K562 (cell line): ENCODE data around the gene ZNF627. TPM values are rescaled to one million over a fixed set of nuclear protein-coding genes. Genes with fewer than 3 reads are reported as not detected.
A peak's percentile ranks its signal among the peaks of the same experiment; 100 is the strongest.

Experiments
- CEBPG ChIP-seq, 3 experiments: fragments of 200-800 bp in 1 of 3; sonication (Bioruptor generic) in 1 of 3; sonication (generic) in 1 of 3; formaldehyde crosslinking in 1 of 3; IDR thresholded peaks in 2 of 3; conservative IDR thresholded peaks in 1 of 3; 2 replicates each; pipeline versions ENCODE4 v1.6.1 to v1.8.0; 2016 to 2022; ENCODE audit warnings: missing compliant biosample characterization in 2 of 3, missing genetic modification characterization in 2 of 3, mild to moderate bottlenecking in 1 of 3, missing genetic modification reagents in 1 of 3
- ELF1 ChIP-seq: fragments of 200-800 bp; sonication (Bioruptor generic); IDR thresholded peaks from 2 replicates; pipeline ENCODE4 v1.6.1; 2016; ENCODE audit warnings: missing genetic modification characterization, missing compliant biosample characterization
- HNRNPUL1 ChIP-seq: fragments of 200-400 bp; formaldehyde crosslinking; IDR thresholded peaks from 2 replicates; pipeline ENCODE4 v1.6.1; 2017; ENCODE audit warnings: low read length
- MTA2 ChIP-seq: fragments of 450-650 bp; IDR thresholded peaks from 2 replicates; pipeline ENCODE4 v1.6.1; 2016; ENCODE audit warnings: low read depth
- MYC ChIP-seq, 2 experiments: fragments of 250-450 bp in 1 of 2; sonication (Bioruptor Pico) in 1 of 2; IDR thresholded peaks; 2 replicates each; pipeline versions ENCODE4 v1.5.1 to v1.6.1; 2012 to 2021; ENCODE audit warnings: low read depth in 2 of 2, borderline replicate concordance in 1 of 2, improper control_type of control experiment in 1 of 2, low read length in 1 of 2, mild to moderate bottlenecking in 1 of 2, moderate library complexity in 1 of 2
- SIN3B ChIP-seq: fragments of 450-650 bp; IDR thresholded peaks from 2 replicates; pipeline ENCODE4 v1.6.1; 2017; ENCODE audit warnings: low read depth, mild to moderate bottlenecking, moderate library complexity
- TEAD4 ChIP-seq, 2 experiments: sonication (generic) in 1 of 2; formaldehyde crosslinking in 1 of 2; IDR thresholded peaks; 2 replicates each; pipeline versions ENCODE4 v1.6.1 to v1.8.0; 2012 to 2022; ENCODE audit warnings: borderline replicate concordance in 1 of 2, inconsistent platforms in 1 of 2, low read length in 1 of 2, mild to moderate bottlenecking in 1 of 2, missing genetic modification reagents in 1 of 2
- ZNF445 ChIP-seq: fragments of 250-450 bp; sonication (Bioruptor Pico); IDR thresholded peaks from 2 replicates; pipeline ENCODE4 v1.4.0; 2020; ENCODE audit warnings: low read depth, mild to moderate bottlenecking, moderate library complexity
- ZNF707 ChIP-seq: fragments of 250-450 bp; sonication (Bioruptor Pico); conservative IDR thresholded peaks from 2 replicates; pipeline ENCODE4 v1.8.0; 2022; ENCODE audit warnings: inconsistent platforms, mild to moderate bottlenecking, moderate library complexity
- ZSCAN32 ChIP-seq: fragments of 450-650 bp; formaldehyde crosslinking; IDR thresholded peaks from 2 replicates; pipeline ENCODE4 v1.4.0; 2020; ENCODE audit warnings: mild to moderate bottlenecking, moderate library complexity
- polyA plus RNA-seq, 8 experiments: library from polyadenylated mRNA; depleted of rRNA in 4 of 8; stranded (reverse) in 5 of 8; unstranded in 3 of 8; fragments of >200 nt; fragmentation: Nextera tagmentation in 2 of 8; fragmentation: Illumina TruSeq in 1 of 8; extraction: Ambion mirVana in 2 of 8; extraction: Trizol in 1 of 8; gene quantifications; 2 replicates each; pipeline versions ENCODE4 v1.2.1 to v1.2.3, GENCODE V29; 2011 to 2014; ENCODE audit warnings: inconsistent platforms in 1 of 8, missing spikeins in 1 of 8
- total RNA-seq, 7 experiments: library from RNA; depleted of rRNA in 6 of 7; stranded (reverse); fragments of >200 nt in 6 of 7; fragmentation: Illumina TruSeq in 2 of 7; extraction: Trizol in 2 of 7; gene quantifications; 2 replicates each; pipeline versions ENCODE4 v1.2.1 to v1.2.3, GENCODE V29; 2011 to 2021; ENCODE audit warnings: low replicate concordance in 1 of 7
- TF ChIP-seq, protein P1 (sequence below): fragments of 200-600 bp; sonication (generic); IDR thresholded peaks from one replicate; pipeline ENCODE4 v1.6.1; 2012; ENCODE audit warnings: mild to moderate bottlenecking, low read depth, low read length, inconsistent platforms

Gene ZNF627
- total and polyA plus RNA-seq, 9 of the 15 experiments (the other 6 are each of a cell fraction or from before 2014, with no cell fraction given) = 6.4 to 19.9 (median 10.6) TPM

DNA sequence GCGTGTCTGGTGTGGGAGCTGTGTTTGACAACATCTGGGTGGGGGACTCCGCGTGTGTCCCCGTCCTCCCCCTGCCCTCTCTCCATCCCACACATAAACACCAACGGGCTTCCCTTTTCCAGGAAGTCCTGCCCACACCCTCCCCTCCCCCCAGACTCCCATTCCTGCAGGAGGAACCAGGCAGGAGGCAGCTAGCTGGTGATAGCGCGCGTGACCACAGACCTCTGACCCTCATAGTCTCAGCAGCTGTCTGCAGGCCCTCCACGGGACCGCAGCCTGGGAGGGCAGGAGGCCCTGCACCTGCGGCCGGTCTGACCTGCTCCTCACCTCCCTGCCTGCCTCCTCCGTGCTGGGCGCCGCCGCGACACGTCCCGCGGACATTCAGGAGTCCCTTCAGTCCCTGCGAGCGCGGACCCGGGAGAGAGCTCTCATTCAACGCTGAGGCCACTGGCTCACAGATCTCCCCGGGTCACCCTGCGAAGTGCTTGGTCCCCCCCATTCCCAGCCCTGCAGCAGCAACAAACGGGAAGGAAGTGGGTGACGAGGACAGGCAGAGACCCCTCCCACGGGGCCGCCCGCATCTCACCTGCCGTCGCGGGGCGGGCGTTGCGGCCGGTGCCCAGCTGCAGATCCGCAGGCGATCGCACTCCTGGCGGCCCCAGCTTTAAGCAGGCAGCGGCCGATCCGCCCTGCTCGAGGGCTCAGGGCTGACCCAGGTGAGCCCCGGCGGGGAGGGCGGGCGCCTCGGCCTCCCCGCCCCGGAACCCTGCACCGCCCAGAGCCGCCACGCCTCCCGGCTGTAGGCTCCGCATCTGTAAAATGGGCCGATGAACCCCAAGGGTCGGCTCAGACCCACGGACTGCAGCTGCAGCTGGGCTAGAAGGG is 18.8 kb upstream of the ZNF627 start (continued):
- peak; percentile 65; the same call in 1 of the 2 replicates for TF ChIP-seq MYC (IDR thresholded peaks at IDR 0.05; ENCODE audit: low read depth, low read length)
- TF ChIP-seq MYC (CRISPR knock-in tag; IDR thresholded peaks at IDR 0.05; ENCODE audit: borderline replicate concordance, low read depth) = peak; percentile 59; the same call in 1 of the 2 replicates
- TF ChIP-seq MTA2 = peak; percentile 47; the same call in 1 of the 2 replicates
- TF ChIP-seq SIN3B = no peak
- TF ChIP-seq TEAD4 (IDR thresholded peaks at IDR 0.05; ENCODE audit: low read length) = peak; percentile 84
- no peak for TF ChIP-seq TEAD4 (CRISPR knock-in tag; IDR thresholded peaks at IDR 0.05; ENCODE audit: borderline replicate concordance)
- no peak for TF ChIP-seq ZNF445 (CRISPR knock-in tag)
- TF ChIP-seq CEBPG (CRISPR knock-in tag; IDR thresholded peaks at IDR 0.05) = no peak
- TF ChIP-seq CEBPG (tag; conservative IDR thresholded peaks at IDR 0.05 in 1 of 2, IDR thresholded peaks at IDR 0.05 in 1 of 2) = no peak
- no peak for TF ChIP-seq ZSCAN32
- TF ChIP-seq HNRNPUL1 = no peak
- TF ChIP-seq ELF1 (tag) = no peak
- TF ChIP-seq ZNF707 = no peak
- TF ChIP-seq, protein P1, sequence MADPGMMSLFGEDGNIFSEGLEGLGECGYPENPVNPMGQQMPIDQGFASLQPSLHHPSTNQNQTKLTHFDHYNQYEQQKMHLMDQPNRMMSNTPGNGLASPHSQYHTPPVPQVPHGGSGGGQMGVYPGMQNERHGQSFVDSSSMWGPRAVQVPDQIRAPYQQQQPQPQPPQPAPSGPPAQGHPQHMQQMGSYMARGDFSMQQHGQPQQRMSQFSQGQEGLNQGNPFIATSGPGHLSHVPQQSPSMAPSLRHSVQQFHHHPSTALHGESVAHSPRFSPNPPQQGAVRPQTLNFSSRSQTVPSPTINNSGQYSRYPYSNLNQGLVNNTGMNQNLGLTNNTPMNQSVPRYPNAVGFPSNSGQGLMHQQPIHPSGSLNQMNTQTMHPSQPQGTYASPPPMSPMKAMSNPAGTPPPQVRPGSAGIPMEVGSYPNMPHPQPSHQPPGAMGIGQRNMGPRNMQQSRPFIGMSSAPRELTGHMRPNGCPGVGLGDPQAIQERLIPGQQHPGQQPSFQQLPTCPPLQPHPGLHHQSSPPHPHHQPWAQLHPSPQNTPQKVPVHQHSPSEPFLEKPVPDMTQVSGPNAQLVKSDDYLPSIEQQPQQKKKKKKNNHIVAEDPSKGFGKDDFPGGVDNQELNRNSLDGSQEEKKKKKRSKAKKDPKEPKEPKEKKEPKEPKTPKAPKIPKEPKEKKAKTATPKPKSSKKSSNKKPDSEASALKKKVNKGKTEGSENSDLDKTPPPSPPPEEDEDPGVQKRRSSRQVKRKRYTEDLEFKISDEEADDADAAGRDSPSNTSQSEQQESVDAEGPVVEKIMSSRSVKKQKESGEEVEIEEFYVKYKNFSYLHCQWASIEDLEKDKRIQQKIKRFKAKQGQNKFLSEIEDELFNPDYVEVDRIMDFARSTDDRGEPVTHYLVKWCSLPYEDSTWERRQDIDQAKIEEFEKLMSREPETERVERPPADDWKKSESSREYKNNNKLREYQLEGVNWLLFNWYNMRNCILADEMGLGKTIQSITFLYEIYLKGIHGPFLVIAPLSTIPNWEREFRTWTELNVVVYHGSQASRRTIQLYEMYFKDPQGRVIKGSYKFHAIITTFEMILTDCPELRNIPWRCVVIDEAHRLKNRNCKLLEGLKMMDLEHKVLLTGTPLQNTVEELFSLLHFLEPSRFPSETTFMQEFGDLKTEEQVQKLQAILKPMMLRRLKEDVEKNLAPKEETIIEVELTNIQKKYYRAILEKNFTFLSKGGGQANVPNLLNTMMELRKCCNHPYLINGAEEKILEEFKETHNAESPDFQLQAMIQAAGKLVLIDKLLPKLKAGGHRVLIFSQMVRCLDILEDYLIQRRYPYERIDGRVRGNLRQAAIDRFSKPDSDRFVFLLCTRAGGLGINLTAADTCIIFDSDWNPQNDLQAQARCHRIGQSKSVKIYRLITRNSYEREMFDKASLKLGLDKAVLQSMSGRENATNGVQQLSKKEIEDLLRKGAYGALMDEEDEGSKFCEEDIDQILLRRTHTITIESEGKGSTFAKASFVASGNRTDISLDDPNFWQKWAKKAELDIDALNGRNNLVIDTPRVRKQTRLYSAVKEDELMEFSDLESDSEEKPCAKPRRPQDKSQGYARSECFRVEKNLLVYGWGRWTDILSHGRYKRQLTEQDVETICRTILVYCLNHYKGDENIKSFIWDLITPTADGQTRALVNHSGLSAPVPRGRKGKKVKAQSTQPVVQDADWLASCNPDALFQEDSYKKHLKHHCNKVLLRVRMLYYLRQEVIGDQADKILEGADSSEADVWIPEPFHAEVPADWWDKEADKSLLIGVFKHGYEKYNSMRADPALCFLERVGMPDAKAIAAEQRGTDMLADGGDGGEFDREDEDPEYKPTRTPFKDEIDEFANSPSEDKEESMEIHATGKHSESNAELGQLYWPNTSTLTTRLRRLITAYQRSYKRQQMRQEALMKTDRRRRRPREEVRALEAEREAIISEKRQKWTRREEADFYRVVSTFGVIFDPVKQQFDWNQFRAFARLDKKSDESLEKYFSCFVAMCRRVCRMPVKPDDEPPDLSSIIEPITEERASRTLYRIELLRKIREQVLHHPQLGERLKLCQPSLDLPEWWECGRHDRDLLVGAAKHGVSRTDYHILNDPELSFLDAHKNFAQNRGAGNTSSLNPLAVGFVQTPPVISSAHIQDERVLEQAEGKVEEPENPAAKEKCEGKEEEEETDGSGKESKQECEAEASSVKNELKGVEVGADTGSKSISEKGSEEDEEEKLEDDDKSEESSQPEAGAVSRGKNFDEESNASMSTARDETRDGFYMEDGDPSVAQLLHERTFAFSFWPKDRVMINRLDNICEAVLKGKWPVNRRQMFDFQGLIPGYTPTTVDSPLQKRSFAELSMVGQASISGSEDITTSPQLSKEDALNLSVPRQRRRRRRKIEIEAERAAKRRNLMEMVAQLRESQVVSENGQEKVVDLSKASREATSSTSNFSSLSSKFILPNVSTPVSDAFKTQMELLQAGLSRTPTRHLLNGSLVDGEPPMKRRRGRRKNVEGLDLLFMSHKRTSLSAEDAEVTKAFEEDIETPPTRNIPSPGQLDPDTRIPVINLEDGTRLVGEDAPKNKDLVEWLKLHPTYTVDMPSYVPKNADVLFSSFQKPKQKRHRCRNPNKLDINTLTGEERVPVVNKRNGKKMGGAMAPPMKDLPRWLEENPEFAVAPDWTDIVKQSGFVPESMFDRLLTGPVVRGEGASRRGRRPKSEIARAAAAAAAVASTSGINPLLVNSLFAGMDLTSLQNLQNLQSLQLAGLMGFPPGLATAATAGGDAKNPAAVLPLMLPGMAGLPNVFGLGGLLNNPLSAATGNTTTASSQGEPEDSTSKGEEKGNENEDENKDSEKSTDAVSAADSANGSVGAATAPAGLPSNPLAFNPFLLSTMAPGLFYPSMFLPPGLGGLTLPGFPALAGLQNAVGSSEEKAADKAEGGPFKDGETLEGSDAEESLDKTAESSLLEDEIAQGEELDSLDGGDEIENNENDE = no peak
